ENCODE results near the gene MAU2. TPM values are rescaled to one million over a fixed set of nuclear protein-coding genes. Genes with fewer than 3 reads are reported as not detected.

MAU2 gene
- total and polyA plus RNA-seq, 2 of the 13 experiments (the other 11 are each of a cell fraction or from before 2014, with no cell fraction given) = 16.8 to 33.8 TPM

DNA sequence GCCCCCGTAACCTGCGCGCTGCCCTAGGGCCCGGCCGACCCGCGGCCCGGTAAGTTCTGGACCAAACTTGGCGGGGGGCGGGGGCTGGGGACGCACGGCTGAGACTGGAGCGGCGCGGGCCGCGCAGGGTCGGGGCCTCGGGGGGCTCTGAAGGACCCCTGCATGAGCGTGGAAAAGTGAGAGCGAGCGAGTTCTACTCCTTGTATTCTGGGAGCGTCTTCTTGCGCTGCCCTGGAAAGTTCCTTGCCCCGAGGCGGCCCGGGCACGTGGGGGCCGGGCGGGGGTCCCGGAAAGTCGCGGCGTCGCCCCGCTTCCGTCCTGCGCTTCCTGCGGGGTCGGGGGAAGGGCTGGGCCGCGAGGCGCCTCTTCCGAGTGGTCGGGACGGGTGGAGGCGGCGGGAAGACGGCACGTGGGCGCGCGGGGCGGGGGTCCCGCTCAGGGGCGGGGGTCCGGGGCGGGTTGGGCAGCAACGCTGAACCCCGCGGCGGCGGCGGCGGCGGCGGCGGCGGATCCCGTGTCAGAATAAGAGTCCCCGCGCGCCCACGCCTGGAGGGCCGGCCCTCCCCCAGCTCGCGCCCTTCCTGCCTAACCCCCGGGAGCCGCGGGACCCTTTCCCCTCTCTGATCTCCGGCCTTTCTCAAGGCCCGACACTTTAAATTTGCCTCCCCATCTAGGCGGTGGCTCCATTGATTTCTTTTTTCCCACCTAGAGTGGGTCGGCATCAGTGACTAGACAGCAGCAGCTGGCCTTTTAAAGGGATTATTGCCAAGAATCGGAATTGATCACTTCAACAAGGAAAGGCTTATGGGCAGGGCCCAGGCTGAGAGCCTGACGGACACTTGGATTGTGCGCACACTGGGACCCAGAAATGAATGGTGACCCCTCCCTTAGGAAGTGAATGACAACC is 85.6 kb downstream of the MAU2 start (continued):
- TF ChIP-seq, protein P1, sequence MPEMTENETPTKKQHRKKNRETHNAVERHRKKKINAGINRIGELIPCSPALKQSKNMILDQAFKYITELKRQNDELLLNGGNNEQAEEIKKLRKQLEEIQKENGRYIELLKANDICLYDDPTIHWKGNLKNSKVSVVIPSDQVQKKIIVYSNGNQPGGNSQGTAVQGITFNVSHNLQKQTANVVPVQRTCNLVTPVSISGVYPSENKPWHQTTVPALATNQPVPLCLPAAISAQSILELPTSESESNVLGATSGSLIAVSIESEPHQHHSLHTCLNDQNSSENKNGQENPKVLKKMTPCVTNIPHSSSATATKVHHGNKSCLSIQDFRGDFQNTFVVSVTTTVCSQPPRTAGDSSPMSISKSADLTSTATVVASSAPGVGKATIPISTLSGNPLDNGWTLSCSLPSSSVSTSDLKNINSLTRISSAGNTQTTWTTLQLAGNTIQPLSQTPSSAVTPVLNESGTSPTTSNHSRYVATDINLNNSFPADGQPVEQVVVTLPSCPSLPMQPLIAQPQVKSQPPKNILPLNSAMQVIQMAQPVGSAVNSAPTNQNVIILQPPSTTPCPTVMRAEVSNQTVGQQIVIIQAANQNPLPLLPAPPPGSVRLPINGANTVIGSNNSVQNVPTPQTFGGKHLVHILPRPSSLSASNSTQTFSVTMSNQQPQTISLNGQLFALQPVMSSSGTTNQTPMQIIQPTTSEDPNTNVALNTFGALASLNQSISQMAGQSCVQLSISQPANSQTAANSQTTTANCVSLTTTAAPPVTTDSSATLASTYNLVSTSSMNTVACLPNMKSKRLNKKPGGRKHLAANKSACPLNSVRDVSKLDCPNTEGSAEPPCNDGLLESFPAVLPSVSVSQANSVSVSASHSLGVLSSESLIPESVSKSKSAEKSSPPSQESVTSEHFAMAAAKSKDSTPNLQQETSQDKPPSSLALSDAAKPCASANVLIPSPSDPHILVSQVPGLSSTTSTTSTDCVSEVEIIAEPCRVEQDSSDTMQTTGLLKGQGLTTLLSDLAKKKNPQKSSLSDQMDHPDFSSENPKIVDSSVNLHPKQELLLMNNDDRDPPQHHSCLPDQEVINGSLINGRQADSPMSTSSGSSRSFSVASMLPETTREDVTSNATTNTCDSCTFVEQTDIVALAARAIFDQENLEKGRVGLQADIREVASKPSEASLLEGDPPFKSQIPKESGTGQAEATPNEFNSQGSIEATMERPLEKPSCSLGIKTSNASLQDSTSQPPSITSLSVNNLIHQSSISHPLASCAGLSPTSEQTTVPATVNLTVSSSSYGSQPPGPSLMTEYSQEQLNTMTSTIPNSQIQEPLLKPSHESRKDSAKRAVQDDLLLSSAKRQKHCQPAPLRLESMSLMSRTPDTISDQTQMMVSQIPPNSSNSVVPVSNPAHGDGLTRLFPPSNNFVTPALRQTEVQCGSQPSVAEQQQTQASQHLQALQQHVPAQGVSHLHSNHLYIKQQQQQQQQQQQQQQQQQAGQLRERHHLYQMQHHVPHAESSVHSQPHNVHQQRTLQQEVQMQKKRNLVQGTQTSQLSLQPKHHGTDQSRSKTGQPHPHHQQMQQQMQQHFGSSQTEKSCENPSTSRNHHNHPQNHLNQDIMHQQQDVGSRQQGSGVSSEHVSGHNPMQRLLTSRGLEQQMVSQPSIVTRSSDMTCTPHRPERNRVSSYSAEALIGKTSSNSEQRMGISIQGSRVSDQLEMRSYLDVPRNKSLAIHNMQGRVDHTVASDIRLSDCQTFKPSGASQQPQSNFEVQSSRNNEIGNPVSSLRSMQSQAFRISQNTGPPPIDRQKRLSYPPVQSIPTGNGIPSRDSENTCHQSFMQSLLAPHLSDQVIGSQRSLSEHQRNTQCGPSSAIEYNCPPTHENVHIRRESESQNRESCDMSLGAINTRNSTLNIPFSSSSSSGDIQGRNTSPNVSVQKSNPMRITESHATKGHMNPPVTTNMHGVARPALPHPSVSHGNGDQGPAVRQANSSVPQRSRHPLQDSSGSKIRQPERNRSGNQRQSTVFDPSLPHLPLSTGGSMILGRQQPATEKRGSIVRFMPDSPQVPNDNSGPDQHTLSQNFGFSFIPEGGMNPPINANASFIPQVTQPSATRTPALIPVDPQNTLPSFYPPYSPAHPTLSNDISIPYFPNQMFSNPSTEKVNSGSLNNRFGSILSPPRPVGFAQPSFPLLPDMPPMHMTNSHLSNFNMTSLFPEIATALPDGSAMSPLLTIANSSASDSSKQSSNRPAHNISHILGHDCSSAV (CRISPR knock-in tag; IDR thresholded peaks at IDR 0.05; ENCODE audit: borderline replicate concordance) = no peak
- TF ChIP-seq NR2F2 (IDR thresholded peaks at IDR 0.05; ENCODE audit: borderline replicate concordance, low read depth) = no peak
- TF ChIP-seq MED1 (CRISPR knock-in tag; IDR thresholded peaks at IDR 0.05) = no peak
- no peak for TF ChIP-seq MYPOP (CRISPR knock-in tag; IDR thresholded peaks at IDR 0.05)
- no peak for TF ChIP-seq KDM1A (CRISPR knock-in tag; IDR thresholded peaks at IDR 0.05)
- no peak for TF ChIP-seq ZFP36L2 (CRISPR knock-in tag; IDR thresholded peaks at IDR 0.05)
- TF ChIP-seq RBM39 (IDR thresholded peaks at IDR 0.05; ENCODE audit: low read depth, low read length, poor library complexity, severe bottlenecking) = peak; percentile 28
- no peak for TF ChIP-seq U2AF2 (IDR thresholded peaks at IDR 0.05; ENCODE audit: low read depth, low read length)
- TF ChIP-seq JUN (CRISPR knock-in tag; IDR thresholded peaks at IDR 0.05) = no peak
- no peak for TF ChIP-seq ZSCAN12 (CRISPR knock-in tag; IDR thresholded peaks at IDR 0.05)
- TF ChIP-seq KLF9 (CRISPR knock-in tag; IDR thresholded peaks at IDR 0.05; ENCODE audit: low read depth) = no peak
- TF ChIP-seq BCL3 (CRISPR knock-in tag; IDR thresholded peaks at IDR 0.05) = no peak
- peak; percentile 50 for TF ChIP-seq ASH2L (IDR thresholded peaks at IDR 0.05; ENCODE audit: insufficient read length, low read depth, low read length)
- no peak for TF ChIP-seq PRDM10 (CRISPR knock-in tag; IDR thresholded peaks at IDR 0.05; ENCODE audit: low read depth)

All from HepG2 (cell line).